GM23338 (cell line): ENCODE measurements around the gene KISS1.

Experiments
- EZH2phosphoT487 ChIP-seq: fragments of 200-600 bp; sonication (generic); IDR thresholded peaks from one replicate; pipeline ENCODE4 v1.8.1; 2018; ENCODE audit warnings: antibody characterized with exemption; ENCODE audit not compliant: unreplicated experiment
- POLR2AphosphoS5 ChIP-seq: IDR thresholded peaks from 2 replicates; pipeline ENCODE4 v1.6.1; 2016; ENCODE audit warnings: antibody characterized with exemption, low read depth

- TF ChIP-seq EZH2phosphoT487 (no peak), POLR2AphosphoS5 (no peak)
Measured at GRCh38 chr1:204212715-204213114, 16.4 kb upstream of the KISS1 start.
